Peyer's patch (tissue), 4 donors: ENCODE measurements around the gene AKR1C2.

Experiments
- CTCF ChIP-seq, 6 experiments: fragments of 450-650 bp in 4 of 6; fragments of 200-600 bp in 2 of 6; sonication (generic) in 1 of 6; IDR thresholded peaks; one replicate each; pipeline ENCODE4 v1.5.1; 2017 to 2019; ENCODE audit warnings: antibody characterized with exemption in 6 of 6, mild to moderate bottlenecking in 3 of 6, moderate library complexity in 1 of 6
- POLR2A ChIP-seq, 2 donors: fragments of 450-650 bp; IDR thresholded peaks; one replicate each; pipeline ENCODE4 v1.5.1; 2017; ENCODE audit warnings: antibody characterized with exemption in 2 of 2, mild to moderate bottlenecking in 2 of 2, moderate library complexity in 2 of 2

- TF ChIP-seq CTCF (IDR thresholded peaks at IDR 0.05) (no peak), POLR2A (IDR thresholded peaks at IDR 0.05) (no peak)
These were observed 22.9 kb downstream of the AKR1C2 start for GRCh38 chr10:4980793-4981192.
